Astrocyte of the spinal cord (primary cell): ENCODE data around the gene SLC13A3.

Experiments
- DNase-seq: peaks from one replicate; pipeline ENCODE4 v3.0.0; 2011; ENCODE audit warnings: low read depth, low spot score
- H3K4me3 ChIP-seq: 2 replicates; pipeline ENCODE4 v1.5.1; 2011; ENCODE audit warnings: low read depth, mild to moderate bottlenecking, low read length, moderate library complexity
- CTCF ChIP-seq: IDR thresholded peaks from 2 replicates; pipeline ENCODE4 v1.5.1; 2012; ENCODE audit warnings: low read depth, mild to moderate bottlenecking, low read length, inconsistent platforms
- in situ Hi-C: cut with HindIII; loops from 2 replicates; pipeline ENCODE4 v1.10.0; 2017; ENCODE audit warnings: low sequenced_read_pairs

SLC13A3 gene

GRCh38 chr20:46544576-46544975 is 106.7 kb downstream of the SLC13A3 start:
- no peak for DNase-seq
- no peak overlapping the region for H3K4me3 ChIP-seq
- TF ChIP-seq CTCF: no peak
- in situ Hi-C loops: no loop called here

GRCh38 chr20:46543959-46544358 is 107.3 kb downstream of the SLC13A3 start:
- no peak overlapping the region for H3K4me3 ChIP-seq
- no peak for TF ChIP-seq CTCF
- no peak for DNase-seq
- in situ Hi-C loops: no loop called here

- in situ Hi-C loops: no loop called here
- TF ChIP-seq CTCF: no peak
- H3K4me3 ChIP-seq: no peak overlapping the region
- DNase-seq: no peak
These were observed 108.2 kb downstream of the SLC13A3 start for GRCh38 chr20:46543033-46543432.

DNA sequence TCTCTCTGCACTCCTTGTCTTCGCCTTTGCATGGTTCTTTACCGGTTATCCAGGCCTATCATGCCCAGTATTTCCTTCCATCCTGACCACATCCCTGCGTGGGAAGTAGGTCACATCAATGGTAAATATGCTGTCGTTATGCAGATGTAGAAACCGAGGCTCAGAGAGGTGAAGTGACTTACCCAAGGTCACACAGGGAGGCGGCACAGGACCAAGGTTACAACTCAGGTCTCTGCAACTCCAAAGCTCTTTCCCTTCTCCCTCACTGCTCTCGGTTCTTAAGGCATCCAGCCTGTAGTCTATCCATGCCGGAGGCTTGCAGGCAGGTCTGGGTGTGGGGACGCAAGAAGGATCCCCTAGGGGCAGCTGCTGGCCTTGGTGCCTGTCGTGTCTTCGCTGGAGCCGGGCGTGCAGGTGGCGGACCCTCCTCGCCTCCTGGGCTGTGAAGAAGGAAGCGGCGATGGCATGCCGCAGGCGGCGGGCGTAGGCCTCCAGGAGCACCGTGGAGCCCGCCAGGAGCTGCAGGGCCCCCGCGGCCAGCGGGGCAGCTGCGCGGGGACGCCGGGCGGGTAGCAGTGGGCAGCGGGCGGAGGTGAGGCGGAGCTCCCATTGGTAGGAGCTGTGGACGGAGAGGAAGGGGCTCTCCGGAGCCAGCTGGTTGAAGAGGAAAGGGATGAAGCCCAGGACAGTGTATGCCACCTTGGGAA is 109.9 kb downstream of the SLC13A3 start:
- H3K4me3 ChIP-seq: no peak overlapping the region
- TF ChIP-seq CTCF: no peak
- no peak for DNase-seq
- in situ Hi-C loops: no loop called here

DNA sequence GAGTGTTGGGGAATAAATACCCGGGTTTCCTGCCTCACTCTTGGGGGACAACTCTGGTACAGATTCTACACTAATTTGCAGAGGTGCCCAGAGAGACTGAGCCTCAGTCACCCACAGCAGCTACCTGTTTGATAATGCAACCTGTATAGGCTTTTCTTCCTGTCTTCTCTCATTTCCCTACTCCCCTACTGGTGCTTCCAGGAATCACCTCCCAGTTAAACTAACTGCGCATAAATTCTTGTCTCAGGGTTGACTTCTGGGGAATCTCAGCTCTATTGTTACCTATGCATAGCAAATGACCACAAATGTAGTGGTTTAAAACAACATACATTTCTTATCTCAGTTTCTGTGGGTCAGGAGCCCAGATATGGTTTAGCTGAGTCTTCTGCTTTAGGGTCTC is 112.1 kb downstream of the SLC13A3 start:
- no peak for TF ChIP-seq CTCF
- in situ Hi-C loops: no loop called here
- H3K4me3 ChIP-seq: no peak overlapping the region
- no peak for DNase-seq

DNA sequence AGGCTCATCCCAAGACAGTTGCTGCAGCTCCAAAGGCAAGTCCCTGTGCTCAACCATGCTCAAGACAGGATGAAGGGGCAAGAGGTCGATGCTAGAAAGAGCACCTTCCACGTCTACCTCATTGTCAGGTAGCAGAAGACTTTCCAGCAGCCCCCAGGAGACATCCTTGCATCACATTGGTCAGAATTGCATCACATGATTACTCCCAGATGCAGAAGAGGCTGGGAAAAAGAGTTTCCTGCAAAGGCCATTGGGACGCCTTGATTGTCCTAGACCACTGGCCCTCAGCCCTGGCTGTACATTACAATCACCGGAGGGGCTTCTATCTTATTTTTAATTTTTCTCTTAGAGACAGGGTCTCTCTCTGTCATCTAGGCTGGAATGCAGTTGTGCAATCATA is 120.6 kb downstream of the SLC13A3 start:
- DNase-seq: no peak
- in situ Hi-C loops: no loop called here
- no peak overlapping the region for H3K4me3 ChIP-seq
- no peak for TF ChIP-seq CTCF
